Renal pelvis (tissue), 4 donors: ENCODE measurements around the gene SLC7A4. TPM values are rescaled to one million over a fixed set of nuclear protein-coding genes. Genes with fewer than 3 reads are reported as not detected.
"Not testable (repeated sequence)": the region's sequence is repeated elsewhere in the genome, so short reads cannot be mapped to it uniquely, and the experiment has no call there.

ENCODE experiments used
- DNase-seq: peaks from one replicate; pipeline ENCODE4 v3.0.0-alpha.2; 2013
- polyA plus RNA-seq, 3 donors: library from polyadenylated mRNA; unstranded; fragments of 120-200 nt; gene quantifications; one replicate each; pipeline ENCODE4 v1.2.1, GENCODE V29; 2013; ENCODE audit not compliant: insufficient read length in 3 of 3

Gene SLC7A4
- polyA plus RNA-seq, 3 donors = 1.5 to 1.8 (median 1.8) TPM

DNA sequence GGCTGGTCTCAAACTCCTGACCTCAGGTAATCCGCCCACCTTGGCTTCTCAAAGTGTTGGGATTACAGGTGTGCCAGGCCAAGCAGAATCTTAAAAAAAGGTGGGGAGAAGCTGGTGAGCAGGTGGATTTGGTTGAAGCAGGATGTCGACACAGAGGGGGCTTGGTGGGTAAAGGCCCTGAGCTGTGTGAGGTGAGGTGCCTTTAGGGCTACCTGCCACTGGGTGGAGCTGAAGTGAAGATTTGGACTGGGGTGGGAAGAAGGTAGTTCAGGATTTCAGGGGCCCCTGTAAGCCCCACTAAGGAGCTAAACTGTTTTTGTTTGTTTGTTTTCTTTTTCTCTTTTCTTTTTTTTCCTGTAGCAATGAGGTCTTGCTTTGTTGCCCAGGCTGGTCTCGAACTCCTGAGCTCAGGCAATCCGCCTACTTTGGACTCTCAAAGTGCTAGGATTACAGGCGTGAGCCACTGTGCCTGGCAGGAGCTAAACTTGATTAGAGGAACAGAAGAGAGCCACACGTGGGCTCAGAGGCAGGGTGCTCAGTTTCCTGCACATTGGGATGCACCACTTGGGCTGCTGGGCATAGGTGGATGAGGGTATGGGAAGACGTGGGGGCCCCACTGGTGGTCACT lies 11.4 kb downstream of the SLC7A4 start:
- DNase-seq = no peak

- DNase-seq = no peak
These were observed 14.0 kb downstream of the SLC7A4 start for GRCh38 chr22:21018314-21018713.

DNA sequence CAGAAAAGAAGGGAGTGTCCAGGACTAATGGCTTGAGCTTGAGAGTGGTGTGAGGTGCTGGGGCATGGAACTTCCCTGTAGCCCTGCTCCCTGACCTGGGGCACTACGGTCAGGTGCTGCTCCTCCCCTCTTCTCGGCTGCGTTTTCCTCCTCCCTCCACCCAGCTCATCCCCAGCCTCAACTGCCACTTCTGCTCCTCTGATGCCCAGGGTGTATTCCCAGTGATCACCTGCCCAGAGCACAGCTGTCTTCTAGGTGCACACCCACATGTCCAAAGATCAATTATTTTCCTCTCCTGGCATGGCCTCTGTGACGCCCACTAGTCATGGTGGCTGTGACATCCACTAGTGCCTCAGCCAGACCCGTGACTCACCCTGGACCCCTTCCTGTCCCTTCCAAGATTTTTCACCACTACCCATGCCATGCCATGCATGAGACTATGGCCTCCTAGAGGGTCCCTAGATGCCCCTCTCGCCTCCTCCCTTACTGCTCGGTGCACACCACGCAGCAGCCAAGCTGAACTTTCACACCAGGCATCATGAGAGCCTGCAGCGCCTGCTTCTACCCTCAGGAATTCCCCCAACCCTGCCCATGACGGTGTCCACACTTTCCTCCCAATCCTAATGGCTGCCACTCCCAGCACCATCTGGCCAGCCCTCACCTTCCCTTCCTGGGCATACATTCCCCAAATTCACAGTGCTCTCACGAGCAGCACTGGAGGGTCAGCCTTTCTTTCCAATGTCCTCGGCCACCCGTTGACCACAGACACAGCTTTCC lies 15.5 kb downstream of the SLC7A4 start:
- DNase-seq = no peak

- no peak for DNase-seq
These were observed 16.8 kb downstream of the SLC7A4 start for GRCh38 chr22:21015466-21016006.

DNA sequence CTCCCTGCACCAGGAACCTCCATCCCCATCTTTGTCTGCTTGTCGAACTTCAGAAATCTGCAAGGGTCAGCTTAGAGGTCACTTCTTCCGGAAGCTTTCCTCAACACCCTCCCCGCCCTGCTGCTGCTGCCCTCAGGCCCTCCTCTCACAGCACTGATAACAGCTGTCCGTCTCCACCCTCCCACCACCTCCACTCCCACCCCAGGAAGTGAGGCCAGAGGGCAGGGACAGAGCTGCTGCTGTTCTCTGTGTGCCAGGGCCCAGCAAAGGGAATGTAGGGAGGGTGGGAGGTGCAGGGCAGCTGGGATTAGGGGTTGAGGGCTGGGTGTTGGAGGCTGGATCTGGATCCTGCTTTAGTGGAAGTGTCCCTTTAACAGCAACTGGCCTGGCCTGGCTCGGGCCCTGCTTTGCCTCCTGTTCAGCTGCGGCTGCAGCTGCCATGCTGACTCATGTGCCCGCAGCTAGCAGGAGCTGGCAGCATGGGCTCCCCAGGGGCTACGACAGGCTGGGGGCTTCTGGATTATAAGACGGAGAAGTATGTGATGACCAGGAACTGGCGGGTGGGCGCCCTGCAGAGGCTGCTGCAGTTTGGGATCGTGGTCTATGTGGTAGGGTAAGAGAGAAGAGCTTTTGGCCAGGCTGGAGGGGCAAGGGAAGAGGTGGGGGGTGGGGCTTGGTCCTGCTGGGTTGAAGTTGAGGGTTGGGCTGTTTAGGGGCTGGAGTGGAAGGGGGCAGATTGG lies 17.5 kb downstream of the SLC7A4 start, which contains the start of gene P2RX6:
TSS of gene P2RX6 (plus strand) at position 440 of the 740 bp plus-strand sequence. CDS start at position 450, 10 bp downstream.
- DNase-seq = peak; percentile 57

- peak; percentile 94 for DNase-seq
These were observed 18.1 kb downstream of the SLC7A4 start for GRCh38 chr22:21014202-21014725.

DNA sequence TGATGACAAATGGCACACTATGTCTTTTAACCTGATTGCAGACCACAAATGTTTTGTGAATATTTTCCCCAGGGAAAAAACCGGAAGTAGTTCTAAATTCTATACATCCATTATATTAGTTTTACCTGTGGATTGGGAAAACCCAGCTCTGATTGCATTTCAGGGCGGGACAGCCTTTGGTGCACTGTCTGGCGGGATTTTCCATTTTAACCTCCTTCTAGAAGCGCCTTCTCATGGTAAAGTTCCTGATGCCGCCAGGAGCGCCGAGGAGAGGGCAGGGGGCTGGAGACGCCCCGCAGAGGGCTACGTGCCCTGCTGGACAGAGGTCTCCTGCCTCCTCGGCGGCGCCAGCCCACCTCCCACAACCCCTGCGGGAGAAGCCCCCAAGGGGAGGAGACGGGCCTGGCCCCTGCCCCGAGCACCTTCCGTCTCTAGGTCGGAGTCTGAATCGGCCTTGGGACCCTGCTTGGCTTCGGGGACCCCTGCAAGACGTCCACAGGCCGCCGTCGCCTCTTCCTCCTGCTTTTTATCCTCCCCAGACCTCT lies 18.6 kb downstream of the SLC7A4 start:
- no peak for DNase-seq

DNA sequence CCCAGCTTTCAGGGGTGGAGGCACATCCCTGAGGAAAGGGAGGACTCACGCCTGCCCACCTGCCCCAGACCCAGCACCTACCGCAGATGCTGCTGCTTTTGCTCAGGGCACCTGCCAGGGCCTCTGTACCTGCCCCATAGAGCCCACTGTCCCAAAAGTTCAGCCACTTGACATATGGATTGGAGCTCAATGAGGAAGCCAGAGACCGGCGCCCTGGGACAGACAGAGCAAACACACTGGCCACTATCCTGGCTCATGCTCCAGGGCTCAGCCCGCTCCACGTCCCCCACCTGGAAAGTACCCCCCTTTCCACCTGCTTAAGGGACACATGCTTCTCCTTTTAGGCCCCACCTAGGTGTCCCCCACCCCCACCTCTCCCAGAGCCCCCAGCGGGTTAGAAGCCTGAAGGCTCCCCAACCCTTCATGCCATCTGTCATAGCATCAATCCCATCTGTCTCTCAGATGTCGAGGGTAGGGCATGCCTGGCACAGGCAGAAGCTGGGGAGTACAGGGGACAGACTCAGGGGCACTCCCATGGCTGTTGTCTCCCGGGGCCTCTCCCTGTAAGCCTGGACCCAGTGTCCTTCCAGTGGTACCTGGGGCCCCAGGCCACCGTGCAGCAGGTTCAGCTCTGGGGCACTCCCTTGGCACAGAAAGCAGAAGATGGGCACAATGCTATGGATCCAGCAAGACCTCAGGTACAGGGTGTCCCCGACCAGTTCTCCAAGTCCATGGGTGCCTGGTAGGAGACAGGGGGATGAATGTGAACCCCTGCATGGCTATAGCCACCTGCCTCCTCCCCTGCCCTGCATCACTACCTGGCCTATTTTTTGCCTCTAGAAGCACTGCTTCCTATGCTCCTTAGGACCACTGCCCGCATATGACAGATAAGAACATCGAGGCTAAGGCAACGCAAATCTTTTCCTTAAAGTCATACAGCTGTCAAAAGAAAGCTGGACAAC lies 19.6 kb downstream of the SLC7A4 start:
- no peak for DNase-seq

DNA sequence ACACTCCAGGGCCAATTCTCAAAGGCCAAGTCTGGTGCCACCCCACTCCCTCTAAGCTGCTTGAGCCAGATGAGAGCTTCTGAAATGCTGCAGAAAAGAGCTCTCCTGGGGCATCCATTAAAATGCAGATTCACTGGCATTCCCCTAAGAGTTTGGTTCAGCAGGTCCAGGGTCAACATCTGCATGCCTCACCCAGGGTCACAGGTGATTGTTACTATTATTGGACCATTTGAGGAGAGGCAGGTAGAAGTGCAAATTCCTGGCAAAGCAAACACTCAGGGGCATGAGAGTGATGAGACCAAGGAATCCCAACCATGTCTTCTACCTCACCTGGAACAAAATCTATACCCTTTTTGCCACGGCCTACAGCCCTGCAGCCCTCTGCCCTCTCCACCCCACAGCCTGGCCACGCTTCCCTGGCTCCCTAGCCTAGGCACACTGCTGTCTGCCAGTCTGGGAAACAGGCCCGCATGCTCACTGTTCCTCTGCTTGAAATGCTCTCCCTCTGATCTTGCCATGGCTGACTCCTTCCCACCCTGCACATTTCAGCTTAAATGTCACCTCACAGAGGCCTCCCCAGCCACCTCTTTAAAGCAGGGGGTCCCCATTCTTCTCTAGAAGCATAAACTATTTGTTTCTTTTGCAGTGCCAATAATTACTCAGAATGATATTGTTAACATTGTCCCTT lies 21.8 kb downstream of the SLC7A4 start:
- no peak for DNase-seq

- DNase-seq = peak; percentile 84
These were observed 22.5 kb downstream of the SLC7A4 start for GRCh38 chr22:21009638-21010425.

GRCh38 chr22:21009208-21009607 lies 23.2 kb downstream of the SLC7A4 start:
- DNase-seq = not testable (repeated sequence)

DNA sequence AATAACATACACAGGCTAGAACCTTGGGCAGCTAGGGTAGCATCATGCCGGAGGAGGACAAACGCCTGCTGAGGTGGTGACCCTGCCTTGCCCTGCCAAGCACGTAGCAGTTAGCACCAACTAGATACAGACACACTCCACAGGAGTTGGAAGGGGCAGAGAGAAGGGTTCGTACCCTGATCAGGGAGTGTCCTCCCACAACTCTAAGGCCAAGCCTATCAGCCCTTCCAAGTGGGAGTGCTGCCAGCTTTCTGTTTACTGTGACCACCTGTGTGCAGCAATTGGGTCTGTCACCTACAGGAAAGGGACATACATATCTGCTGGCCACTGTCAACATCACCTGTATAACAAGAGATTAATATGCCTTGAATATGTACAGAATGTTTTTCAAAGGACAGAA lies 28.6 kb downstream of the SLC7A4 start:
- no peak for DNase-seq

DNA sequence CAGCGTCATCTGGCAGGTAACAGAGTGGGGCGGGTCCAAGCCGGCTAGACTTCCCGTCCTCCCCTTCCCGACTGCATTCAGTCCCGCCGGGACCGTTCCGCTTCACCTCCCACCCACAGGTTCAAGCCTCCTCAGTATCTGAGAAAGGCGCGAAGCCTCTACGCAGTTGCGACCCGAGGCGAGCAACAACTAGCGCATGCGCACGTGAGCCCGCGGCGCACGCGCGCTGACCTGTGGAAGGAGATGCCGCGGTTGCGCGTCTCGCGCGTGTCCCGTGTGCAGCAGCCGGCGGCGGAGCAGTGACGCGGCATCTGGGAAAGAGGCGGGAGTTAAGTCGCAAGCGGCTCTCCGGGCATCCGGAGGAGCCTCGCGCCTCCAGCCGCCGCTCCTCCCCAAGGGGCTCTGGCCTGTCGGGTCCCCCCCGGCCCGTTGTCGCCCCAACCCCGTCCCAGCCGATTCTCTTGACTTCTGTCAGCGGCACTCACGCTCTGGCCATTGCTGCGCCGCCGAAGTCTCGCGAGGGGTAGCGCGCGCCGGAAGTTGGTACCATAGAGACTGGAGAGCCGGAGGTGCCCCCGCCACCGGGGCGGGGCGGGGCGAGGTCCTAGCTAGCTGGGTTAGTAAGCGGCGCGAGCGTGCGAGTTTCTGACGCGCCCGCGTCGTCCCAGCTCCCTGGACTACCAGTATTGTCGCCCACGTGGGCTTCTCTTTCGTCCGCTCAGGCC lies 30.6 kb downstream of the SLC7A4 start, which contains the start of gene THAP7:
TSS of gene THAP7 (minus strand) at position 518 of the 725 bp plus-strand sequence. CDS start at position 311, 207 bp downstream.
- peak; percentile 96 for DNase-seq

DNA sequence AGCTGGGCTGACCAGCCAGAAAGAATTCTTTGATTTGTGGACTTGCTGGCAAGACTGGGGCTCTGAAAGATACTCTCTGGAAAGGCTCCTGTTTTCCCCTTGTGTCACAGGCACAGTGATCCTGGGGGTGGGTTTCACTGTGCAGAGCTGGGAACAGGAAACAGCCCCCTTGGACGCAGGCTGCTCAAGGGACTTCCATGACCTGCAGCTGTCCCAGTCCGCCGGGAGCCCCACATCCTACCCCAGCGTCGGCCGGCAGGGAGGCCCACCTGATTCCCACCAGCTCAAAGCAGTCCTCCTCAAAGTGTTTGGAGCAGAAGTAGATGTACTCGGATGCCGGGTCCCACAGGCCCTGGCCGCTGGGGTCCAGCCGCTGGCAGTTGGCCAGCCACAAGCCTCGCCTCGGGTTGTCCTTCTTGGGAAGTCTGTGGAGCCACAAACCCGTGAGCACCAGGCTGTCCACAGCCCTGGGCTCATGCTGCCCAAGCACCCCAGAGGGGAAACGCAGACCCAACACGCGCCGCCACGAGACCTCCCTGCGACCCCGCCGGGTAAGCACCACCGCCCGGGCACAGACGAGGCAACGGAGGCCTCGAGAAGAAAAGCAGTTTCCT lies 31.3 kb downstream of the SLC7A4 start:
- DNase-seq = no peak

DNA sequence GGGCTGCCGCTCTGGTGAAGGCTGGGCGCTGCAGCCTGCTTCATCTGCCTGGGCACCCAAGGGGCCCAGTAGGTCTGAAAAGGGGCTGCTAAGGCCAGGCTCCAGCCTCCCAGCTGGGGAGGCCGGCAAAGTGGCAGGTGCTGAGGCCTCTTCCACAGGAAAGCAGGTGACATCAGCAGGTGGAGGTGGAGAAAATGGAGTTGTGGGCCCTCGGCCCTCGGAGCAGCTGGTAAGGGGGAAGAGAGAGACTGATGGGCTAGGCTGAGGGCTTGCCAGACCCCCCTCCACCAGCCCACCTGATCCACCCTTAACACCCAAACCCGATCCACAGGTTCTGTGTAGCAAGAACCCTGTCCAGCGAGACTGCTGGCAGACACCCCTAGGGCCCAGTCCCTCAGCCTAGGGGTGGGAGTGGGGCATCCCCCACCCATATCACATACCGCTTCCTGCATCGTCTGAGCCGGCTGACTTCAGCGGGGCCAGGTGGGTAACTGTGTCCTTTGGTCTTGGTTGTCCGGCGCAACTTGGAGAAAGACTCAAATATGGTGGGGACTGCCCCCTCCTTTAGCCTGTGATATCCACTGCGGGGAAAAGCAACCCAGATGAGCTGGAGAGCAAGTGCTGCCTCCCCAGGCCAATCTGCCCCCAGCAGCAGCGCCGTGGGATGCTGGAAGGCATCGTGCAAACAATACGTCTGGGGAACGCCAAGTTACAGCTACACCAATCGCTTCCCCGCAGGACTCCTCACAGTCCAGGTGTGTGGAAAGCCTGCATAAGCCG lies 32.0 kb downstream of the SLC7A4 start:
- DNase-seq = no peak

GRCh38 chr22:20999350-21000206 lies 32.8 kb downstream of the SLC7A4 start:
- no peak for DNase-seq
